NOMO-1 treated with DMSO at 0.1 percent for 48 hours (cell line): ENCODE measurements around the gene HOXB4.

ENCODE experiments used
- DNase-seq: peaks from one replicate; lab custom pipeline; 2025; ENCODE audit not compliant: unreplicated experiment; lab: John Stamatoyannopoulos, UW

The HOXB4 gene

DNA sequence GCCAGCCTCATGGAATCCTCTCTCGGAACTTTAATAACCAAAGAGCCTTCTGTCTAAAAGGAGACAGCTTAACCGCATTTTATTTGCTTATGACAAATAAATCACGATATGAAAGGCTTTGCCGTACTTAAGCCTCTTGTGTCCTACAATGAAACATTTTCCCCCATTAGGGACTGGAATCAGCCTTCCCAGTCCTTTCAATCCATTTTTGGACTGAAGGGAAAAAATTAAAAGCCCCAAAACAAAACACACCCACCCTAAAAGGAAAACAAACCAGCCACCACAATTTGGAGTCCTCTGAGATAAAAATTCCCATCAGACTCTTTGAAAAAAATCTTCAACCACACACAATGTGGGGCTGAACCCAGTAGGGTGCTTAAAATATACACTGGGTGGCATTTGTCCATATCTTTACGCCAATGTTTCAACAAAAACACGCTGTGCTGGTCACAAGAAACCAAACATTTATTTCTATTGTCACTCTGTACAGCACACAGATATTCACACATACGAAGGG lies 3.0 kb downstream of the HOXB4 start:
- DNase-seq = no peak

DNA sequence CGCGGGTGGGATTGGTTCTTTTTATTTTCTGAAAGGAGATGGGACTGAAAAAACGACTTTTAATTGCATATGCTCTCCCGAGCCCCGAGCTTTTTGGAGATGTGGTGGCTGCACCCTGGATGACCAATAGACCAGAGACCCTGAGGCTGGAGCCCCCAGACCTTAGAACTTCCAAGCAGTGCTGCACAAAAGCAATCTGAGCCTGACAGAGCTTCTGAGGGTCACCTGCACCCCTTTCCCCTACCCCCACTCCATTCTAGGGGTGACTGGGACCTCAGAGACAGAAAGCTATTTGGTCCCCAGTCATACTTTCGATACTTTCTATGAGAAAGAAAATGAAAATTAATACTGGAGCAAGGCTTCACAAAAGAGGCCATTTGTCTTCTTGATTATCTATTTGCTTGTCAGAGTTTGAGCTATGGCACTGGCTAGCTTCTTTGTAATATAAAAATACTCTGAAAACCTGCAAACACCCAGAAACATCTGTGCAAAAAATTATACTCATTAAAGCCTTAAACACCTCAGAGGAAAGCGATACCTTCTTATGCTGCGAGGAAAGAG lies 3.6 kb downstream of the HOXB4 start:
- DNase-seq = no peak

DNA sequence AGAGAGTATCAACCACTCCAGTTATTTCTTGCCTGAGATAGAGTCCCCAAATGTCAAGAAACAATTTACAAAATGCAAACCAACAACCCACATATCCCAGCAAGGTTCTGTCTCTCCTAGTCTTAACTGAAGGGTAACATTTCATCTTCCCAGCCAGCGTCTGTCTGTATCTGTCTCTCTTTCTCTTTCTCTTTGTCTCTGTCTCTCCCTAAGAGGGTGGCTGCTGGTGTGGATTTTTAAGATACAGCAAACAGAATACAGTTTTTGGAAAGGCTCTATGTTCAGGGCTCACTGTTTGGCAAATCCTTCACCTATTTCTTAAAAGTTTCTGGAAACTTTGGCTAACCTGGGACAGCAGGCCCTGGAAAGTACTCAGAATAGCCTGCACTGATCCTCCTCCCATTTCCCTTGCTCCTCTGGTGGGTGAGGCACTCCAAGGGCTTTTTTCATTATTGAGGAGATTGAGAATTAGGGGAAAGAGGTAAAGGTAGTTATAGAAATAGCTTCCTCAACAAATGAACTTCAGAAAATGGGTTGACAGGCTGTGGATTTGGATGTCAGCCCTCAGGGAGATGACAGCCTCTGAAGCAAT lies 6.2 kb downstream of the HOXB4 start:
- DNase-seq = no peak

DNA sequence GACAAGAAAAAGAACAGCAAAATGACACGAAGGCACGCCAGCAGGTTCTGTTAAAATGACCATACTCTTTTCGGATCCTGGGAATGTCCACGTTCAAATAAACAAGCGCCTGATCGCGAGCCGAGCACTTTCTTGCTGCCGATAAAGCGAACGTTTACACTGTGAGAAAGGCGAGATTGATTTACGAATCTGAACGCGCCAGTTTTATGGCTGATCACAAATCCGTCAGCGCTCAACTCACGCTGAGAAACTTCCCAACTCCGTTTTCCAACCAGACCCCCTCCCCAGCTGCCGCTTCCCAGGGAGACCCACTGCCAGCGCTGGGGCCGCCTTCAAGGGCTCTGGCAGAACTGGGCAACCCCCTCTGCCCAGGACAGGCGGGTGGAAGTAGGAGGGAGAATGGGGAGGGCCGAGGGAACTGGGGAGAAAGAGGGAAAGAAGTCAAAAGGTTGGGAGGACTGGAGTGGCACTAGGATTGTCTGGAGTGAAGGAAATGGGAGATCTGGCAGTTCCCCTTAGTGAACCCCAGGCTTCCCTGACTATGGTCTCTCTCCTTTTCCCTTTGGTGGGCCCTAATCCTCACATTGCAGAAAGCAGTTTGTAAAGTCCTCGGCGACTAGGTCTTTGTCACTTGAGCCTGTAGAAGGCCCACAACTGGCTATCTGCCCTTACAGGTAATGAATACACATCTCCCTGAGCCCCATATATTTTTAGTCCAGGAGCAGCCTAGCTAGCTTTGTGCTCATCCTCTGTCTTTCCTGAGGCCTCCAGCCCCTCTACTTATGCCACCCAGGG lies 6.9 kb downstream of the HOXB4 start:
- DNase-seq = no peak

DNA sequence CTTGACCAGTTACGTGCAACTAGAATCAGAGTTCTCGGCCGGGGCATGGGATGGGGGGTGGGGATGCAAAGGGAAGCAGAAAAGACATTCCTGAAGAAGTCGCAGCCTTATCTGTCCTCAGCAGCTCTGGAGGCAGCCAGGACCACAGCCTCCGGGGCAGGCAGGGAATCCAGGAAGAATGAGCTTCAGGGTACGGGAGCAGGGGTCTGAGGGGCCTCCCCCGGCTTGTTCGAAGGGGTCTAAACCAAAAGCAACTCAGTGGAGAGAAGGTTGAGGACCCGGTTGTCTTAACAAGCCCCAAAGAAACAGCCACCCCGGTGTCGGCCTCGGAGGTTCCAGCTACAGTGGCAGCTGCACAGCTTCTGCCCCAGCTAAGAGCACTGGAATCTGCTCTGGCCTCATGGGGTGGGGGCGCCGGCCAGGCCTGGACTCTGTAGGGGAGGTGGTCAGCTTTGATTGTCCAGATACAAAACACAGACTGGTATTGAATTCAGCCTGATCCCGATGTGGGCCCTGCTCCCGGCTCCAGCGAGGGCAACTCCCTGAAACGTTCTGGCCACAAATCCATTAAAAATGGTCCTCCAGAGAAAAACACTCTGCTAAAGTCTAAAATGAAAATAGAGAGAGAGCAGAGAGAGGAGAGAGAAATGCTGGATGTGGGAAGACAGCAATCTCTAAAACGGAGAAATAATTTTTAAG lies 7.7 kb downstream of the HOXB4 start:
- DNase-seq = no peak

DNA sequence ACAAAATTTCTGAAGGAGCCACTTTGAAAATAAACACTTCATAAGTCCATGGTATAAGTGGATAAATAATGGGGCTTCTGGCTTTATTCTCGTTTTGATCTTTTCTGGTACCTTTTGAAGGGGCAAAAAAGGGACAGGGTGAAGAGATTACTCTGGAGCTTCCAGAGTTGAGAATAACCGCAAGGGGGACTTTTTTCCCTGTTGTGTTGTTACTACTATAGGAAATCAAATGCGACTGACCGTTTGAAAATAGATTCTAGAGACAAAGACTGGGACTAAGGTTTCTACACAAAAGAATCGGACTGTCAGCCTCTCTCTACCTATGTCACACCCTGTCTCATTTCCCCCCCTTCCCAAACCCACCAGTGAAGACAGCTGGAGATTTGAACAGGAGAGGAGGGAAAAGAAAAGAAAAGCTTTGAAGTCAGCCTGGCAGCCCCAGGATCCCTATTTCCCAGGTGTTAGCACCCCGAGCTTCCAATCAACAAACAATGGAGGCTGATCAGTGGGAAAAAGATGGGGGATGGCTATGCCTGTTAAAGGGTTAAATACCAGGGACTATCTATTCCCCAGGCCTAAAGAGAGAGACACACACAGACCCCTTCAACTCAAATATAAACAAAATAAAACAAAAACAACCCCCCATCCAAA lies 8.4 kb downstream of the HOXB4 start:
- DNase-seq = no peak

DNA sequence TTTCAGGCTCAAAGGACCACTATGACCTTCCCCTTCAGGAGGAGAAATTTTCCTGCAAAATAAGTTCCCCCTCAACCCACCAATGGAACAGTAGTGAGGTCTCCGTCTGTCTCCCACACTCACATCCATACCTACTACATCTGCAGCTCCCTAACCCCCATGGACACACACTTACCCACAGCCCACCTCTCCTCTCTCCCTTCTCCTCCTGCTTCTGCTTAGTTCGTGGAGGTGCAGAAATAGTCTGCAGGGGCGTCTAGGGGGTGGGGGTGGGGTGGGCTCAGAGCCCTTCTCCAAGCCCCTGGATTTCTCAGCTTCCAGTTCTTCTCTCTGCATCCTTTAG lies 8.9 kb downstream of the HOXB4 start:
- no peak for DNase-seq

DNA sequence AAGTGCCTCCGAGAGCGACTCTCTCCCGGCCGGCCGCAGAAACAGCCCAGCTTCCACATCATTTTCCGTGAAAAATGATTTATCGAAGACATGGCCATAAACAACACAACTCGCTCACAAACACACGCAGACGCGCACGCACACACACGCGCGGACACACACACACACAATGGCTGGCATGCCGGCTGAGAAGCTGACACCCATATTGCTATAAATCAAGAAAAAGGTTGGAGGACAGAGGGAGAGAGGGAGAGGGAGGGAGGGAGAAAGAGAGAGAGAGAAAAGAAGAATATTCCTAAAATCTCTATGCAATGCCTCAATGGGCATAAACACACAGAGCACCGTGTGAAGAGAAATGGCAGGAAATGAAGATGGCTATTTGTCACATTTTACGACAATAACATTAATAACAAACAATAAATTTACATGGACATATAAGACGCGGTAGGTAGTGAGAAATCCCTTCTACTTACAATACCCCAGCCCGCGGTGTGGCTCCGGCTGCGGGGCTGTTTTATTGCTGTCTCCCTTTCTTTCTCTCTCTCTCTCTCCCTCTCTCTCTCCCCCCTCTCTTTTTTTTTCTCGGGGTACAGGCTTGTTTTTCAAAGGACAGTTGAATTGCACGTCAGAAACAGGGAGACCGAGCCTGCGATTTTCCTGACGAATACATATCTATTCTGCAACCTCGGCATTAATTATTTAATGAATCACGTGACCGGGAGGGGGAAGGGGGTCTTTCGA lies 9.5 kb downstream of the HOXB4 start:
- no peak for DNase-seq

DNA sequence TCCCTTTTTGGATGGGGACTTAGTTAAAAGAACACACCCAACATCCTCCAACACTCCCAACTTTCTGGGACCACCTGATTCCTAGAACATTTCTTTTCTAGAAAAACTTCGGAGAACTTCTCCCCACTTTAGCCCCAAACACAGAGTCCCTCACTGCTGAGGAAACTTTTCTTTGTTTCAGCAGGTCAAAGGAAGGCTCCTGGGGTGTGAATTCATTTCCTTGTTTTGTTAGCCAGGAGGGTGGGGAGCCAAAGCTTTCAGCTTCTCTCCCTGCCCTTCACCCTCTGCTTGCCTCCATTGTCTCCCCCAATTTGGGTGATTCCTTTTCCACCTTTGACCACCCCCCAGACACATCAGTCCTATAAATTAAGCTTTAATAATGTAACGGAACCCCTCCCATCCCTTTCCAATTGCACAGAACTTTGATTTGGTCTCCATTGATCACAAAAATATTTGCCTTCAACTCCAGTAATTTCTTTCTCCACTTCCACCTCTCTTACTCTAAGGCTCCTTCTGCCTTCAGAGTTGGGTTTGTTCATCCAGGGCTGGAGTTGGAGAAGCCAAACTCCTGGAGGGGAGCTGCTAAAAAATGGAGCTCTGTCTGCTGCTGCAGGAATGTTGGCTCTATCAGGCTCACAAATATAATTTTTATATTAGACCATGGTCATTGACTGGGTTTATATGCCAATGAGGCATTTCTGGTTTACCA lies 10.3 kb downstream of the HOXB4 start:
- no peak for DNase-seq

DNA sequence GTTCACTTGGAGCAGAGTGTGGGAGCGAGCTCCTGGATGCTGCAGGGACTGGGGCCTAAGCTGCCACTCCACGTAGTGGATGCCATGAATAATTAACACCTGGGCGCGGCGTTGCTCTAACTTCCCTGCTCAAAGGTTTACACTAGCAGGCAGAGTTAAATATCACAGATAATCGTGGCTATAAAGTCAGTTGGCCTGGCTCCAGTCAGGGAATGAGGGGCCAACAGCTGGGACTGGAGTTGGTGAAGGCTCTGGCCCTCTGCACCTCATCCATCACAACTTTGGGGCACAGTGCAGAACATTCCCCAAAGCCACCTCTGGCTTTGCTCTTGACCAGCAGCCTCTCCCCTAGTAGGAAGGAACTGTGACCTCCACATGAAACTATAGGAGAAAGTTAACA lies 10.9 kb downstream of the HOXB4 start:
- DNase-seq = no peak

DNA sequence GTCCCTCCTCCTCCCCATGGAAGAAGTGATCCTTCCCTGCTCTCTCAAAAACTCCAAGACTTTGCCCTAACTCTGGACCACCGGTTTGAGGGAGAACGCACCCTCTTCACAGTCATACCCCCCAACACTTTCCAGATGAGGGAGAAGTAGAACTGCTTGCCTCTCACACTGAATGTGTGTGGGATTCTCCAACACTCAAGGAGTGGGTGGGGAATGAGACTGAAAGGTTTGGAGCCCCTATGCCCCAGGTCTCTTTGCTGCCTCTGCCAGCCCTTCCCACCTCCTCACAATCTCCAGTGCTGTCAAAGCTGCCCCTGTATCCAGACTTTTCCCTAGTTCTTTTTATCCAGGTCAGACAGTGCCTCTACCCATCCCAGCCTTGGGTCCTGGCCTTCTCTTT lies 11.4 kb downstream of the HOXB4 start:
- no peak for DNase-seq

DNA sequence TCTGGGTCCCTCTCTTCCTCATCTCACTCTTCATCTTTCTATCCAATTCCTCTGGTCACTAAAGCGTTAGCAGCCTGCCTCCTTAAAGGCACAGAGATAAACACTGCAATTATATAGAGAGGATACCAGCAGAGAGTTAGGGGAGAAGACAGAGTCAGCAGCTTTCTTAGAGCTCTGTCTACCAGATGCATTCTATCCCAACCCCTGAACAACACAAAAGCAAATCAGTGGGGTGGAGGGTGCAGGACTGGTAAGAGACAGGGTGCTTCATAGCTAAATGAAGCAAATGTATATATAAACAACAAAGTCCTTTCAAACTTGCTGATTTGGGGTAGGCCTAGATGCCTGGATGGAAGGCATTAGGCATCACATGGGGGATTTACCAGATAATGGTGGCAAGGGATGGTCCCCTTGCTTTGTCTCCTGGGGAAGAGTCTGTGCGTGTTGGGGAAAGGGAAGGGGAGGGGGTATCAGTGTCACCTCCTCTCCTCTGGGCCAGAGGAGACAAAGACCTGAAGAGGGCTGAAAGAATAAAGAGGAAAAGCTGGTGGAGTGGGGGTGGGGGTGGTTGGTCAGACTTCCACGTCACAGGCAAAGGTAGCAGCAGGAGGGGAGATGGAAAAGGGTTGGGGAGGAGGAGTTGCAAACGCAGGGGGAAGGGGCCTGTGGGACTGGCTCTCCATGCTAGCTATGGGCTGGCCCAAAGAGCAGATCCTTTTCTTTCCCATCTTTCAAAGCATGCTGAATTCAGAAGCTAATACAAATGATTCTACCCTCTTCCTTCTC lies 12.0 kb downstream of the HOXB4 start:
- no peak for DNase-seq

DNA sequence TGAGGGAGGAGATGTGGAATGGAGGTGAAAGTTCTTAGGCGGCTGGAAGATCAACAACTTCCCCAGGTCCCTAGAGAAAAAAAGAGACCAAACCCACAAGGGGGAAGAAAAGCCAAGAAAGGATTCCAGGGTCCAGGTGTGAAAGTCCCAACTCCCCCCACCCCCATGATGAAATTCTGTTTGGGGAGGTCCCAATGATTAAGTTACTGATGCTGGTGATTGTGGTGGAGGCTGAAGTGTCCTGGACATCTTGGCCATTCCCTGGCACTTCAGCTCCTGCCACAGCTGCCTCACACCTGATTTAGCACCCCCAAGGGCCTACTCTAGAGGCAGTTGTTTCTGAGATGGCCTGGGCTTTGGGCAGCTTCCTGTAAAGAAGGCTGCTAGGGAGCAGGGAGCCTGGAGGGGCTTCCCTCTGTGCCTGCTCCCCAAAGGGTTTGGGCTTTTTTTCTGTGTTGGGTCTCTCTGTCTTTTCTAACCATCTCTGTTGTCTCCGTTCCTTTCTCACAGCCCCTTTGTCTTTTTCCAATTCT lies 13.1 kb downstream of the HOXB4 start:
- no peak for DNase-seq

DNA sequence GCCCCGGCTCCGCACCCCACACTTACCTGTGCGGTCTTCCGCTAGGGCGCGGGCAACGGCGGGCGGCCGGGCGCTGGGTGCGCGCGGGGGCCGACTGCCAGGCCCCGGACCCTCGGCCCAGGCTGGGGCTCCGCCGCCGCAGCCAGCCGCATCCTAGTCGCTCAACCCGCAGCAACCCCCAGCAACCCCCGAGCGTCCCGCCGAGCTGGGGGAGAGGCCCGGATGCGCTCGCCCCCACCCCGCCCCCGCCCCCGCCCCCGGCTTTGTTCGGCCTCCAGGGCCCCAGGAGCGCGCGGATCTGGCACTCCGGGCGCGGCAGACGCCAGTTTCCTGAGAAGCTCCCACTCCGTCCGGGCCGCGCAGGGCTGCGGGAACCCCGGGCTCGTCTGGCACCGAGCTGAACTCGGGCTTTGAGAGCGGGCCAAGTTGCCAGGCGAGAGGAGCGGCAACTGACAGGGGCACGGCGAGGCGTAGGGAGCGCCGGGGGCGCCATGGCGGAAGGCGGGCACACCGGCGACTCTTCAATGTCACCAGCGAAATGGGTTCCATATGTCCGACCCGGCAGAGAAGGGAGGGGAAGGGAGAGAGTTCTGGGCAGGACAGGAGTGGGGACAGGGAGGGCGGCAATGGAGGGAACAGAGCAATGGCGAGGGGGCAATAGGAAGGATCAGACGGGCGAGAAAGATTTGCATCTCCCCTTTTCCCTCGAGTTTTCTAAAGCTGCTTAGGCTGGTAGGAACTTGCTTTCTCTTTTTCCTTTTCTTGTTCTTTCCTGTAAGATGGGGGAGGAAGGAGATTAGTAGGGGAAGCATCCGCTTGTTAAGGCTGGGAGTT lies 13.7 kb downstream of the HOXB4 start:
- no peak for DNase-seq

DNA sequence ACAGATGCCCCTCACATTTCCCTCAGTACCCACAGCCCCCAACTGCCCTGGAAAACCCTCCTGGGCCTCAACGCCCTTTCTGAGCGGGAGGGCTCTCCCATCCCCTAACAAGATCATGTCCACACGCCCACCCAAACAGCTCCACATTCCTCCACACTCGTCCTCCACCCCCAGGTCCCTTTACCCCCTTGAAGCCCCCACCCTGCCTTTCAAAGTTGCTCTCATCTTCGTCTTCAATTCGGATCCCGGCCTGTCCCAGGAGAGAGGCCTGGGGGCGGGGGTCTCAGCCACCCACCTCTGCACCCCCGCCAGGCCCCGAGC lies 14.3 kb downstream of the HOXB4 start:
- DNase-seq = no peak

DNA sequence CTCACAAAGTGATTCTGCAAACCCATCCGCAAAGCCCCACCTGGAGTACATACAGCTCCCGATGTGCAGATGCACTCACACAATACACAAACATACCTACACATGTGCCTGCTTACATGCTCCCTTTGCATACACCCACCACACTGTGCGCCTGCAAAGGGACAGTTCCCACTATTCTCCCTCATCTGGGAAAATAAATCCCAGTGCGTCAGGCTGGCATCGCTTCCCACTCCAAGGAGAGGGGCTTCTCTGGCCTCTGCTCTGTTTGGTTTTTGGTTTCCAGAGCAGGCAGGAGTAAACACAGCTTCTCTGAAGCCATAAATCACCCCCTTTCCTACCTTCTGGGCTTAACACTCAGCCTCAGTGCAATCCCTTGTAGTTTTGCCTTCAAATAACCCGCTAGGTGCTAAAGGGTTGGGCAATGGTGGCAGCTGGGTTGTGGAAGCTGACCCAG lies 14.7 kb downstream of the HOXB4 start:
- no peak for DNase-seq

DNA sequence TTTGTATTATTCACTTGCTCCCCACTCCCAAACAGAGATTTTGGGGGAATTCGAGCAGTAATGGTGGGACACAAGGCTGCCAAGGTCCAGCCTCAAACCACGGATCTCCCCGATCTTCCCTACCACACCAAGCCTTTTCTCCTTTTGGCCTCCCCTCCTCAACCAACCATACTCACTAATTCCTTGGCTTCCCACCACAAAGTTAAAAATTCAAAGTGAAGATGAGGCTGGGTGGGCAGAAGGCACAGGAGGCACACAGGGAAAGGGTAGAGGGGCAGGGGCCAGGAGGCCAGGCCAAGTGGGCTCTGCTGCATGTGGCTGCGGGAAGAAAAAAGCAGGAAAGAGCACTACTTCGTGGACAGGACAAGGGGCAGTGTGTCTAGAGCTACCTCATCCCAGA lies 15.2 kb downstream of the HOXB4 start:
- no peak for DNase-seq
